HCT116 (cell line): ENCODE results near the gene GIMAP8. TPM values are rescaled to one million over a fixed set of nuclear protein-coding genes. Genes with fewer than 3 reads are reported as not detected.

ENCODE experiments used
- ATAC-seq: fragments of 200-7000 bp; cut with Tn5 transposase; 2 replicates; pipeline ENCODE4 v1.9.1; 2020; ENCODE audit warnings: mild to moderate bottlenecking, moderate library complexity
- BruUV-seq: library from RNA; stranded (reverse); fragments of 400-500 nt; replicated peaks from 2 replicates; lab custom pipeline; 2021; lab: Mats Ljungman, UMichigan
- CTCF ChIA-PET: fragments of 300-600 bp; sonication (Branson Sonifier 250); formaldehyde crosslinking; loops from one replicate; lab custom pipeline; 2021; ENCODE audit warnings: antibody characterized with exemption; lab: Charles Lee
- POLR2A ChIA-PET: fragments of 300-600, 350-600 bp; sonication (Branson Sonifier 250); formaldehyde crosslinking; loops from one replicate; lab custom pipeline; 2021; ENCODE audit warnings: antibody characterized with exemption; lab: Charles Lee
- RAD21 ChIA-PET, 2 experiments: fragments of 300-600 bp; sonication (Branson Sonifier 250); formaldehyde crosslinking; loops; one replicate each; lab custom pipeline; 2023; ENCODE audit warnings: low total read pairs in 2 of 2; ENCODE audit not compliant: uncharacterized antibody in 2 of 2, unreplicated experiment in 2 of 2, low non-redundant PET in 1 of 2; lab: Charles Lee
- DNase-seq: peaks from one replicate; pipeline ENCODE4 v3.0.0-alpha.2; 2010; ENCODE audit warnings: low read depth, low spot score
- H2AFZ ChIP-seq: fragments of 200-600 bp; shearing (Covaris generic), sonication (generic); 2 replicates; pipeline ENCODE4 v1.6.1; 2017; ENCODE audit warnings: low read depth, mixed run types, mixed read lengths, antibody characterized with exemption, low read length; ENCODE audit not compliant: poor library complexity, severe bottlenecking
- H3K27ac ChIP-seq: 2 replicates; pipeline ENCODE4 v1.5.1; 2012; ENCODE audit warnings: low read depth, low read length
- H3K27me3 ChIP-seq: fragments of 200-600 bp; sonication (generic); 2 replicates; pipeline ENCODE4 v1.6.1; 2016; ENCODE audit warnings: mixed run types, low read length, mixed read lengths; ENCODE audit not compliant: insufficient read depth
- H3K36me3 ChIP-seq, 2 experiments: fragments of 200-500 bp in 1 of 2; fragments of 200-600 bp in 1 of 2; sonication (Bioruptor generic) in 1 of 2; sonication (generic) in 1 of 2; 2 replicates each; pipeline versions ENCODE4 v1.5.1 to v1.6.1; 2014 to 2016; ENCODE audit warnings: low read length in 2 of 2, inconsistent platforms in 1 of 2, mixed read lengths in 1 of 2, mixed run types in 1 of 2; ENCODE audit not compliant: insufficient read depth in 2 of 2, control insufficient read depth in 1 of 2
- H3K4me1 ChIP-seq, 2 experiments: fragments of 200-600 bp in 1 of 2; sonication (generic) in 1 of 2; 2 replicates each; pipeline versions ENCODE4 v1.5.1 to v1.6.1; 2012 to 2017; ENCODE audit warnings: low read length in 2 of 2, inconsistent platforms in 1 of 2, mild to moderate bottlenecking in 1 of 2, mixed read lengths in 1 of 2, mixed run types in 1 of 2, moderate library complexity in 1 of 2; ENCODE audit not compliant: insufficient read depth in 2 of 2, control insufficient read depth in 1 of 2
- H3K4me2 ChIP-seq: fragments of 200-600 bp; sonication (generic); 2 replicates; pipeline ENCODE4 v1.6.1; 2017; ENCODE audit warnings: mixed run types, low read length, mixed read lengths
- H3K4me3 ChIP-seq, 2 experiments: fragments of 200-600 bp in 1 of 2; sonication (generic) in 1 of 2; replicated peaks in 1 of 2; 2 replicates each; pipeline ENCODE4 v1.5.1; 2011 to 2016; ENCODE audit warnings: low read length in 2 of 2, control low read depth in 1 of 2, low read depth in 1 of 2, mild to moderate bottlenecking in 1 of 2, mixed read lengths in 1 of 2, mixed run types in 1 of 2
- H3K79me2 ChIP-seq: fragments of 200-600 bp; sonication (generic); 2 replicates; pipeline ENCODE4 v1.6.1; 2017; ENCODE audit warnings: mild to moderate bottlenecking, mixed run types, low read length, moderate library complexity, mixed read lengths; ENCODE audit not compliant: insufficient read depth
- H3K9ac ChIP-seq: fragments of 200-600 bp; sonication (generic); 2 replicates; pipeline ENCODE4 v1.6.1; 2016; ENCODE audit warnings: low read length, mixed read lengths
- H3K9me2 ChIP-seq: fragments of 200-600 bp; sonication (generic), shearing (Covaris generic); 2 replicates; pipeline ENCODE4 v1.6.1; 2017; ENCODE audit warnings: mixed run types, mild to moderate bottlenecking, moderate library complexity; ENCODE audit not compliant: insufficient read depth
- H3K9me3 ChIP-seq, 2 experiments: fragments of 200-500 bp in 1 of 2; fragments of 200-600 bp in 1 of 2; sonication (Bioruptor generic) in 1 of 2; sonication (generic) in 1 of 2; 2 replicates each; pipeline ENCODE4 v1.6.1; 2014 to 2017; ENCODE audit warnings: low read length in 2 of 2, mixed read lengths in 2 of 2, inconsistent platforms in 1 of 2, low read depth in 1 of 2, mild to moderate bottlenecking in 1 of 2, mixed run types in 1 of 2, moderate library complexity in 1 of 2; ENCODE audit not compliant: control insufficient read depth in 1 of 2, insufficient read depth in 1 of 2
- H4K20me1 ChIP-seq: fragments of 200-600 bp; sonication (generic), shearing (Covaris generic); 2 replicates; pipeline ENCODE4 v1.6.1; 2017; ENCODE audit warnings: mixed run types, mild to moderate bottlenecking, moderate library complexity; ENCODE audit not compliant: insufficient read depth
- ATF3 ChIP-seq: IDR thresholded peaks from 2 replicates; pipeline ENCODE4 v1.6.1; 2012
- CBX3 ChIP-seq: IDR thresholded peaks from 2 replicates; pipeline ENCODE4 v1.6.1; 2012; ENCODE audit warnings: low read depth
- EGR1 ChIP-seq: IDR thresholded peaks from 2 replicates; pipeline ENCODE4 v1.6.1; 2012; ENCODE audit warnings: low read depth
- ELF1 ChIP-seq: IDR thresholded peaks from 2 replicates; pipeline ENCODE4 v1.6.1; 2012; ENCODE audit warnings: low read depth, borderline replicate concordance
- EZH2phosphoT487 ChIP-seq: fragments of 200-600 bp; IDR thresholded peaks from 2 replicates; pipeline ENCODE4 v1.6.1; 2018; ENCODE audit warnings: antibody characterized with exemption, borderline replicate concordance
- FOSL1 ChIP-seq: IDR thresholded peaks from 2 replicates; pipeline ENCODE4 v1.6.1; 2012; ENCODE audit warnings: low read depth
- JUND ChIP-seq: IDR thresholded peaks from 2 replicates; pipeline ENCODE4 v1.6.1; 2012
- MAX ChIP-seq: IDR thresholded peaks from 2 replicates; pipeline ENCODE4 v1.6.1; 2012
- POLR2A ChIP-seq: IDR thresholded peaks from 2 replicates; pipeline ENCODE4 v1.7.0; 2011; ENCODE audit warnings: borderline replicate concordance; ENCODE audit not compliant: insufficient read depth, insufficient read length; ENCODE audit errors: extremely low read depth
- POLR2AphosphoS5 ChIP-seq: IDR thresholded peaks from 2 replicates; pipeline ENCODE4 v1.6.1; 2011; ENCODE audit warnings: mild to moderate bottlenecking, low read depth, low read length, moderate library complexity
- RAD21 ChIP-seq: IDR thresholded peaks from 2 replicates; pipeline ENCODE4 v1.6.1; 2012; ENCODE audit warnings: low read depth, mild to moderate bottlenecking
- REST ChIP-seq: IDR thresholded peaks from 2 replicates; pipeline ENCODE4 v1.6.1; 2012; ENCODE audit warnings: low read depth
- SP1 ChIP-seq: IDR thresholded peaks from 2 replicates; pipeline ENCODE4 v1.6.1; 2012; ENCODE audit warnings: low read depth
- SRF ChIP-seq: IDR thresholded peaks from 2 replicates; pipeline ENCODE4 v1.6.1; 2012; ENCODE audit warnings: low read depth
- TCF7L2 ChIP-seq: IDR thresholded peaks from 2 replicates; pipeline ENCODE4 v1.7.0; 2011; ENCODE audit warnings: borderline replicate concordance, inconsistent platforms; ENCODE audit not compliant: insufficient read depth, insufficient read length; ENCODE audit errors: extremely low read depth
- YY1 ChIP-seq: IDR thresholded peaks from 2 replicates; pipeline ENCODE4 v1.6.1; 2011; ENCODE audit warnings: low read length, low read depth, moderate library complexity, mild to moderate bottlenecking; ENCODE audit not compliant: insufficient replicate concordance; ENCODE audit errors: extremely low read depth
- ZFX ChIP-seq: fragments of 450-650 bp; IDR thresholded peaks from 2 replicates; pipeline ENCODE4 v1.6.1; 2017
- ZNF274 ChIP-seq: fragments of 200-500 bp; sonication (Bioruptor generic); IDR thresholded peaks from 2 replicates; pipeline ENCODE4 v1.6.1; 2014; ENCODE audit warnings: mild to moderate bottlenecking, low read depth, low read length, inconsistent platforms
- intact Hi-C: fragments of 100-400 bp; cut with micrococcal nuclease; formaldehyde crosslinking; loops from 2 replicates; pipeline ENCODE4 v1.10.0; 2022
- total RNA-seq: library from RNA; stranded (reverse); gene quantifications from one replicate; pipeline ENCODE4 v1.2.1, GENCODE V29; 2021; ENCODE audit not compliant: unreplicated experiment

GIMAP8 gene
- total RNA-seq, 1 experiment from 2014 or later = 0.15 TPM

- Histone ChIP-seq H3K4me3 (no peak overlapping the region), H3K27ac (no peak overlapping the region), H3K36me3 (no peaks in the 10 kb centered on the region), H4K20me1 (no peaks in the 10 kb centered on the region), H3K9me2 (no peaks in the 10 kb centered on the region), H3K9ac (no peak overlapping the region), H3K4me1 (no peaks in the 10 kb centered on the region), H3K9me3 (no peaks in the 10 kb centered on the region), H3K79me2 (no peaks in the 10 kb centered on the region), H3K27me3 (peaks cover 40% of the 10 kb centered on the region), H3K4me2 (no peak overlapping the region), H2AFZ (no peak overlapping the region)
- BruUV-seq = no TSS peak
- intact Hi-C loops = no loop called here
- POLR2A ChIA-PET = no interaction called here
- DNase-seq (no peak), ATAC-seq (no peak)
- CTCF ChIA-PET = no interaction called here
- RAD21 ChIA-PET = no interaction called here
- TF ChIP-seq ZFX (no peak), YY1 (no peak)
Measured at GRCh38 chr7:150513758-150514157, 63.3 kb downstream of the GIMAP8 start.

- no peak within 1 kb of the TSS for H3K9ac ChIP-seq
- RAD21 ChIA-PET = no interaction called here
- H3K27ac ChIP-seq = no peak within 1 kb of the TSS
- peaks cover 42% of the 10 kb centered on the region for H3K27me3 ChIP-seq
- ATAC-seq = no peak
- H3K4me3 ChIP-seq = no peak within 1 kb of the TSS
- CTCF ChIA-PET = no interaction called here
- no peaks in the 10 kb centered on the region for H3K9me3 ChIP-seq
- H2AFZ ChIP-seq = no peak within 1 kb of the TSS
- POLR2A ChIA-PET = no interaction called here
- no peaks in the 10 kb centered on the region for H3K36me3 ChIP-seq
- H3K4me1 ChIP-seq = no peaks in the 10 kb centered on the region
- H4K20me1 ChIP-seq = no peaks in the 10 kb centered on the region
- DNase-seq = no peak
- BruUV-seq = no TSS peak
- H3K79me2 ChIP-seq = no peaks in the 10 kb centered on the region
- no peaks in the 10 kb centered on the region for H3K9me2 ChIP-seq
- H3K4me2 ChIP-seq = no peak within 1 kb of the TSS
- intact Hi-C loops = no loop called here
- no peak for TF ChIP-seq YY1
- no peak for TF ChIP-seq JUND
- no peak for TF ChIP-seq EZH2phosphoT487
- no peak for TF ChIP-seq TCF7L2
- TF ChIP-seq ELF1 = no peak
- no peak for TF ChIP-seq EGR1
- no peak for TF ChIP-seq POLR2A
- no peak for TF ChIP-seq CBX3
- no peak for TF ChIP-seq RAD21
- no peak for TF ChIP-seq ATF3
- TF ChIP-seq SP1 = no peak
- no peak for TF ChIP-seq FOSL1
- no peak for TF ChIP-seq MAX
- no peak for TF ChIP-seq ZFX
- TF ChIP-seq POLR2AphosphoS5 = no peak
- no peak for TF ChIP-seq SRF
- no peak for TF ChIP-seq ZNF274
- TF ChIP-seq REST = no peak
Measured at GRCh38 chr7:150514748-150515222, 64.4 kb downstream of the GIMAP8 start, which contains the start of gene GIMAP7. GIMAP7 (plus strand) TSS chr7:150514872; CDS start chr7:150519975, 5,103 bp downstream.
